ENCODE results near the gene MNS1.

DNA sequence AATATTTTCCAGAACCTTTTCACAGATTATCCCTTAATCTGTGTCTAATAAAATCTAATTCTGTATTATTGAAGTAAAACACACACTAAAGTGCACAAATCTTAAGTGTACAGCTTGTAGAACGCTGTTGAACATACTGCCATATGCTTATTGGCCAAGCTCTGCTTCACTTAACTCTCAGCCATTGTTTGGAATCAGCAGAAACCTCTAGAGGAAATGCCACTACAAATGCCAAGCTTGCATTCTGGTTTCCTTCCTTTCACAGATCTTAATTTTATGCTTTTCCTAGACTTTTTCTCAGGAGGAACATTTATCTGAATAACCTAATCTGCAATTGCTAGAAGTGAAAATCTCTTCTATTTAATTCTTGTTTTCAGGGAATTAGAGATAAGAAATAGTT, 10.1 kb downstream of the MNS1 start:
- TF ChIP-seq, protein P1, sequence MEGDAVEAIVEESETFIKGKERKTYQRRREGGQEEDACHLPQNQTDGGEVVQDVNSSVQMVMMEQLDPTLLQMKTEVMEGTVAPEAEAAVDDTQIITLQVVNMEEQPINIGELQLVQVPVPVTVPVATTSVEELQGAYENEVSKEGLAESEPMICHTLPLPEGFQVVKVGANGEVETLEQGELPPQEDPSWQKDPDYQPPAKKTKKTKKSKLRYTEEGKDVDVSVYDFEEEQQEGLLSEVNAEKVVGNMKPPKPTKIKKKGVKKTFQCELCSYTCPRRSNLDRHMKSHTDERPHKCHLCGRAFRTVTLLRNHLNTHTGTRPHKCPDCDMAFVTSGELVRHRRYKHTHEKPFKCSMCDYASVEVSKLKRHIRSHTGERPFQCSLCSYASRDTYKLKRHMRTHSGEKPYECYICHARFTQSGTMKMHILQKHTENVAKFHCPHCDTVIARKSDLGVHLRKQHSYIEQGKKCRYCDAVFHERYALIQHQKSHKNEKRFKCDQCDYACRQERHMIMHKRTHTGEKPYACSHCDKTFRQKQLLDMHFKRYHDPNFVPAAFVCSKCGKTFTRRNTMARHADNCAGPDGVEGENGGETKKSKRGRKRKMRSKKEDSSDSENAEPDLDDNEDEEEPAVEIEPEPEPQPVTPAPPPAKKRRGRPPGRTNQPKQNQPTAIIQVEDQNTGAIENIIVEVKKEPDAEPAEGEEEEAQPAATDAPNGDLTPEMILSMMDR (IDR thresholded peaks at IDR 0.05; ENCODE audit: low read depth, low read length) = no peak
- no peak for TF ChIP-seq EZH2phosphoT487 (IDR thresholded peaks at IDR 0.05; ENCODE audit: low read depth)

Data from OCI-LY3 (cell line).